Spleen (tissue), 7 donors: Measurements from ENCODE around the gene NPLOC4.

Experiments
- CTCF ChIP-seq, 11 experiments: fragments of 200-600 bp in 7 of 11; fragments of 450-650 bp in 4 of 11; sonication (generic) in 4 of 11; IDR thresholded peaks in 8 of 11; conservative IDR thresholded peaks in 3 of 11; 1 replicate in 7 of 11; 2 replicates in 4 of 11; pipeline versions ENCODE4 v1.4.0 to v1.8.0; 2016 to 2021; ENCODE audit warnings: antibody characterized with exemption in 11 of 11, inconsistent platforms in 4 of 11, mild to moderate bottlenecking in 1 of 11
- POLR2AphosphoS5 ChIP-seq, 3 donors: sonication (generic); formaldehyde crosslinking; IDR thresholded peaks; one replicate each; pipeline ENCODE4 v1.5.1; 2017; ENCODE audit warnings: antibody characterized with exemption in 3 of 3
- donor health status: DM: no; HTN: no; CAD: no; lungs with moderate emphysema.
- donor health status: DM: no; HTN: no; CAD: no.
- donor health status: DM: no; HTN: no; CAD: no.

GRCh38 chr17:81549031-81549557, 87.8 kb downstream of the NPLOC4 start:
- TF ChIP-seq CTCF (IDR thresholded peaks at IDR 0.05 in 8 of 11, conservative IDR thresholded peaks at IDR 0.05 in 3 of 11) (no peak), POLR2AphosphoS5 (IDR thresholded peaks at IDR 0.05) (peak in 2 of 3 donors; percentile 49 to 63)
